Upper lobe of right lung (tissue), 1 donor: ENCODE data around the gene CHN2. TPM values are rescaled to one million over a fixed set of nuclear protein-coding genes. Genes with fewer than 3 reads are reported as not detected.
A peak's percentile ranks its signal among the peaks of the same experiment; 100 is the strongest.

Source experiments
- ATAC-seq: fragments of 200-7000 bp; cut with Tn5 transposase; one replicate; pipeline ENCODE4 v1.9.1; 2020; ENCODE audit warnings: mild to moderate bottlenecking, moderate library complexity
- DNase-seq: peaks from one replicate; pipeline ENCODE4 v3.0.0-alpha.2; 2020
- H3K27ac ChIP-seq: fragments of 200-600 bp; one replicate; pipeline ENCODE4 v1.8.0; 2022
- H3K27me3 ChIP-seq: fragments of 200-600 bp; one replicate; pipeline ENCODE4 v1.8.0; 2022; ENCODE audit warnings: mild to moderate bottlenecking
- H3K36me3 ChIP-seq: fragments of 200-600 bp; one replicate; pipeline ENCODE4 v1.8.0; 2022
- H3K4me1 ChIP-seq: fragments of 200-600 bp; one replicate; pipeline ENCODE4 v1.8.0; 2022
- H3K4me3 ChIP-seq: fragments of 200-600 bp; one replicate; pipeline ENCODE4 v1.8.0; 2022; ENCODE audit warnings: mild to moderate bottlenecking
- H3K9me3 ChIP-seq: fragments of 200-600 bp; one replicate; pipeline ENCODE4 v1.8.0; 2022
- CTCF ChIP-seq: fragments of 200-600 bp; IDR thresholded peaks from one replicate; pipeline ENCODE4 v1.8.0; 2022; ENCODE audit warnings: antibody characterized with exemption
- intact Hi-C: fragments of 100-400 bp; cut with DNase I; formaldehyde crosslinking; loops from one replicate; pipeline ENCODE4 v1.11.0; 2022
- total RNA-seq: library from RNA; stranded (reverse); fragmentation: NEBNext Ultra II Directional; extraction: Animal tissue kit (Norgen Biotek cat#: 25700); gene quantifications from one replicate; pipeline ENCODE4 v1.2.1, GENCODE V29; 2021
- donor health status: DM: no; HTN: yes; CAD: no; lungs with severe emphysema.

The CHN2 gene
- total RNA-seq, 1 donor from 2014 or later, result 14.4 TPM

- no peaks in the 10 kb centered on the region for H3K9me3 ChIP-seq
- no peak for ATAC-seq
- intact Hi-C loops, result no loop called here
- no peak overlapping the region for H3K4me3 ChIP-seq
- TF ChIP-seq CTCF, result no peak
- peaks cover 14% of the 10 kb centered on the region for H3K36me3 ChIP-seq
- H3K27me3 ChIP-seq, result no peaks in the 10 kb centered on the region
- no peak for DNase-seq
- no peaks in the 10 kb centered on the region for H3K4me1 ChIP-seq
- no peak overlapping the region for H3K27ac ChIP-seq
These were observed 307.6 kb downstream of the CHN2 start for GRCh38 chr7:29502133-29502532.

- intact Hi-C loops, result no loop called here
- H3K36me3 ChIP-seq, result peaks cover 18% of the 10 kb centered on the region
- H3K4me3 ChIP-seq, result no peak overlapping the region
- H3K4me1 ChIP-seq, result no peaks in the 10 kb centered on the region
- no peaks in the 10 kb centered on the region for H3K27me3 ChIP-seq
- no peak overlapping the region for H3K27ac ChIP-seq
- no peaks in the 10 kb centered on the region for H3K9me3 ChIP-seq
- ATAC-seq (no peak), DNase-seq (no peak)
- no peak for TF ChIP-seq CTCF
These were observed 311.4 kb downstream of the CHN2 start for GRCh38 chr7:29505931-29506330.

- H3K9me3 ChIP-seq, result no peaks in the 10 kb centered on the region
- H3K4me1 ChIP-seq, result no peaks in the 10 kb centered on the region
- no peak overlapping the region for H3K27ac ChIP-seq
- no peak overlapping the region for H3K4me3 ChIP-seq
- no peaks in the 10 kb centered on the region for H3K27me3 ChIP-seq
- peak; percentile 49 for ATAC-seq
- no peak for TF ChIP-seq CTCF
- peaks cover 18% of the 10 kb centered on the region for H3K36me3 ChIP-seq
- DNase-seq, result no peak
- intact Hi-C loops, result no loop called here
These were observed 314.0 kb downstream of the CHN2 start for GRCh38 chr7:29508608-29509007.

GRCh38 chr7:29510028-29510427 is 315.5 kb downstream of the CHN2 start:
- TF ChIP-seq CTCF, result no peak
- Histone ChIP-seq H3K27ac (no peak overlapping the region), H3K36me3 (peaks cover 16% of the 10 kb centered on the region), H3K27me3 (no peaks in the 10 kb centered on the region), H3K4me1 (no peaks in the 10 kb centered on the region), H3K4me3 (no peak overlapping the region), H3K9me3 (no peaks in the 10 kb centered on the region)
- intact Hi-C loops, result no loop called here
- ATAC-seq (no peak), DNase-seq (no peak)

- Histone ChIP-seq H3K27me3 (no peaks in the 10 kb centered on the region), H3K4me1 (no peaks in the 10 kb centered on the region), H3K36me3 (peaks cover 9% of the 10 kb centered on the region), H3K27ac (no peak overlapping the region), H3K9me3 (no peaks in the 10 kb centered on the region), H3K4me3 (no peak overlapping the region)
- intact Hi-C loops, result no loop called here
- ATAC-seq (no peak), DNase-seq (no peak)
- no peak for TF ChIP-seq CTCF
These were observed 316.8 kb downstream of the CHN2 start for GRCh38 chr7:29511337-29511736.

GRCh38 chr7:29511851-29512250 is 317.3 kb downstream of the CHN2 start:
- DNase-seq (no peak), ATAC-seq (no peak)
- no peak overlapping the region for H3K27ac ChIP-seq
- no peaks in the 10 kb centered on the region for H3K4me1 ChIP-seq
- intact Hi-C loops, result no loop called here
- peaks cover 9% of the 10 kb centered on the region for H3K36me3 ChIP-seq
- H3K27me3 ChIP-seq, result no peaks in the 10 kb centered on the region
- H3K9me3 ChIP-seq, result no peaks in the 10 kb centered on the region
- H3K4me3 ChIP-seq, result no peak overlapping the region
- no peak for TF ChIP-seq CTCF
